IPS DF 4.7 (cell line): Measurements from ENCODE around the gene PTTG1IP2.

Source experiments
- DNase-seq: peaks from one replicate; pipeline ENCODE4 v3.0.0-alpha.2; 2013; ENCODE audit warnings: low spot score; ENCODE audit errors: extremely low read depth

Gene PTTG1IP2

DNA sequence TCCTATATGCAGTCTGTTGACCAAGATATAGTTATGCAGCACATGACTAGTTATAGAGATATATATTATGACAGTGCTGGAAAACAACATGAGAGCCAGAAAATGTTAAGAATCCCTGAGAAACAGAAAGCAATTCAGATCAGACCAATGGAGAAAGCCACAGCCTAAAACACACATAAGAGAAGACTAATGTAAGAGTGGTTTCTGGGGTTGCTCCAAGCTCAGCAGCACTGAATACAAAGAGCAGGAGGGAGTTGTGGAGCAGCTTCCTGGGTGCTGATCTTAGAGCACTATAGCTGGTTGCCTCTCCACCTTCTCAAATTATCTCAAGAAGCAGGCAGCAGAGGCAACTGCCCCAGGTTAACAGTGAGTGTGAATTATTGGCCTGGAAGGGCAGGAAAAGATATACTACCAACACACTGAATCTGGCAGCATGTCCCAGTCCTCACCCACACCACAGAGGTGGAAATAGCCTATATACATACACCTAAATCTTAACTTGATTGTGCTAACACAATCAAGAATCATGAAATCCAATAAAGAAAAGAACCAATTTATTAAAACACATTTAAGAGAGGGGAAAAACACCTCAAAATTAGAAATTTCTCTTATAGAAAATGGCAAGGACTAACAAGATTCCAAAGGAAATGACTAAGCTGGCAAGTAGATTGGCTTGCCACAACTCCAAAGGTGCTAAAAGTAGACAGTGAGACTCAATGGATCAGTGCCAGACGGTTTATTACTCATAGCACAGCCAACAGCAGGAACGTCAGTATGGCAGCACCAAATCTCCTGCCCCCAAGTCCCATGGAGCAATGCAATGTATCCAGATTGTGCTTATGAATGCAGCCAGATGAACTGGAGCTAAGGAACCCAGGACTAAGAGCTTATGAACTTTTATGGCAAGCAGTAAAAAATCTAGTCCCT lies 5.1 kb downstream of the PTTG1IP2 start:
- no peak for DNase-seq

DNA sequence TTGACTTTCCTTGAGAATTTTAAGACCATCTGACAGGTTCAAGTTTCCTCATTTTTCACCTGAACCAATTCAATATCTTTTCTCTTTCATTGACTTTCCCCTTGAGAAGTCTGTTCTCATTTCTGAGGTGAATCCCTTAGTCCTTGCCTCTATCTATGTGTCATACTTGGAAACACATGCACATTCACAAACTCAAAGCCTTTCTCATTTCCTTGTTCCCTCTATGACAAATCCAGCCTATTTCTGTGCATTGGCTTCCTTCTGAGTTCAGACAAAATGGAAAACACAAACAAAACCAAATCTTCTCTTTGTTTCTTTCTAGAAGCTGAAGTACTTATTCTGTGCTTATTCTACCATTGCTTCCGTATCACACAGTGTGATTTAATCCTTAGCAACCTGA lies 13.8 kb downstream of the PTTG1IP2 start:
- DNase-seq, result no peak

- DNase-seq, result no peak
These were observed 15.3 kb downstream of the PTTG1IP2 start for GRCh38 chr7:90484706-90485105.

DNA sequence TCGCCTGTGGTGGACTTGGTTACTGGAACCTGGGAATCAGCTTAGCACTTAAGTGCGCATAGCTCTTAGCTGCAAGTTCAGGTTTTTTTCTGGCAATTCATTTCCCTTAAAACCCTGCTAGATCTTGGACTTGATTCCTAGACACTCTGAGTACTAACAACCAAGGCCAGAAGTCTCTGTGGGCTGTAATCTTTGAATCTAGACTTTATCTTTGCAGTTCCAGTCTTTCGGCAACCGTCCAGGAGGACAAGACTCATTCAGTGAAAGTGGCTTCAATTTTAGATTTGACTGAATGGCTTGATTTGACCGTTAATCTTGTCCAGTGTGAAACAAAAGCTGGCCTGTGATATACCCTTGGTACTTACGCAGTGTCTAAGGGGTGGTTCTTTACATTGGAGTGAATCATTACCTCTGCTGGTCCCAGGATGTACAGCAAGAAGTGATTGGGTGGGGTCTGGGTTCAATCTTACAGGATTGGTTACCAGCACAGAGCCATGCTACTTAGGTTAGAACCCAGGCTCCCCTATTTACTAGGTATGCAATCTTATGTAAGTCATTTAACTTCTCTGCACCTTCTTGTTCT lies 16.4 kb downstream of the PTTG1IP2 start:
- no peak for DNase-seq

- no peak for DNase-seq
These were observed 18.4 kb downstream of the PTTG1IP2 start for GRCh38 chr7:90487808-90488207.

- no peak for DNase-seq
These were observed 18.8 kb downstream of the PTTG1IP2 start for GRCh38 chr7:90488220-90488619.

- no peak for DNase-seq
These were observed 22.8 kb downstream of the PTTG1IP2 start for GRCh38 chr7:90492250-90492649.

- DNase-seq, result no peak
These were observed 25.8 kb downstream of the PTTG1IP2 start for GRCh38 chr7:90495241-90495640.

DNA sequence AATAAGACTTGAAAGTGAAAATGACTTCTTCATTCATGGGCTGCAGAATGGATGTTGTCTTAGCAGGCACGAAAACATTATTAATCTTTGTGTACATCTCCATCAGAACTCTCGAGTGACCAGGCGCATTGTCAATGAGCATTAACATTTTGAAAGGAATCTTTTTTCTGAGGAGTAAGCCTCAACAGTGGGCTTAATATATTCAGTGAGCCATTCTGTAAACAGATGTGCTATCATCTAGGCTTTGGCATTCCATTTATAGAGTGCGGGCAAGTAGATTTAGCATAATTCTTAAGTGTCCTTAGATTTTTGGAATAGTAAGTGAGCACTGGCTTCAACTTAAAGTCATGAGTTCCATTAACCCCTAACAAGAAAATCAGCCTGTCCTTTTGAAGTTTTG lies 33.1 kb downstream of the PTTG1IP2 start:
- DNase-seq, result no peak

DNA sequence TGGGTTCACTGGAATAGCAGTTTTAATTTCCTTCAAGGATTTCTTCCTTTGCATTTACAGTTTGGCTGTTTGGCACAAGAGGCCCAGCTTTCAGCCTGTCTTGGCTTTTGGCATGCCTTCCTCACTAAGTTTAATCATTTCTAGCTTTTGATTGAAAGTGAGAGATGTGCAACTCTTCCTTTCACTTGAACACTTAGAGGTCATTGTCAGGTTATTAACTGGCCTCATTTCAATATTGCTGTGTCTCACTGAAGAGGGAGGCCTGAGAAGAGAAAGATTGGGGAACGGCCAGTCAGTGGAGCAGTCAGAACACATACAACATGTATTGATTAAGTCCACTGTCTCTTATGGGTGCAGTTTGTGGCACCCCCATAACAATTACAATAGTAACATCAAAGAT lies 33.9 kb downstream of the PTTG1IP2 start:
- DNase-seq, result no peak

- no peak for DNase-seq
These were observed 38.3 kb downstream of the PTTG1IP2 start for GRCh38 chr7:90507692-90508091.

DNA sequence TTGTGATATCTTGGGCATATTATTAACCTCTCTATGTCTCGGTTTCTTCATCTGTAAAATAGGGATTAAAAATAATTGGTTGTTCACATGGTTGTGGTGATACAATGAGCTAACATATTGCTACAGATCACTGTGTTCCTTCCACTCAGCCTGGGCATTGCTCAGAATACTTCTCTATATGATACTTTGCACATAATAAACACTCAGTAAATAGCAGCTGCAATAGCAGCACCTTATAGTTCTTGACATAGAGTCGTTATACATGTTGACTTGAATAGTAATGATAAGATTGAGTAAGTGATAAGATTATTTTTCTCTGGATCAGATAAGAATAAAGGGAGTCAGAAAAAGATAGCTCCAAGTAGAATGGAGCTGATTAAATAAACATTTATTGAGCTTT lies 42.3 kb downstream of the PTTG1IP2 start:
- no peak for DNase-seq

DNA sequence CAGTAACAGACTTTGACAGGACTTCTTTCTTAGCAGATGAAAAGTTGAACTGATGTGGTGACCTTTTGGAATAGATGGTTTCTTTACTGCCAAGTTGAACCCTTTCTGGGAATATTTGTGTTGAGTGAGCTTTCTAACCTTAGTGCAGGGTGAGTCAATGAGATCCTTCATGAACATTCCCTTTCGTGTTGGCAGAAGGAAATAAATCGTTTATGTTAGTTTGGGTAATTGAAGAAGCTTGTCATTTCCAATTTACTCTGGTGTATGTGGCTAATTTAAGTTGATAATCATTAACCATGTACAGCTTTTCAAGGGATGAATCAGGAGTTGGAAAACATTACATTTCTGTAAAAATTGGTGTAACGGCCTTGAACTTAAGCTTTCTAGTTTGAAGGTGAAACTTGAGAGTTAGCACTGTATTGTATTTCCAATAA lies 43.4 kb downstream of the PTTG1IP2 start:
- DNase-seq, result no peak

- DNase-seq, result no peak
These were observed 46.8 kb downstream of the PTTG1IP2 start for GRCh38 chr7:90516257-90516656.

- no peak for DNase-seq
These were observed 49.2 kb downstream of the PTTG1IP2 start for GRCh38 chr7:90518630-90519029.

GRCh38 chr7:90520484-90520883 lies 51.0 kb downstream of the PTTG1IP2 start:
- no peak for DNase-seq

- DNase-seq, result no peak
These were observed 60.8 kb downstream of the PTTG1IP2 start for GRCh38 chr7:90530263-90530662.

DNA sequence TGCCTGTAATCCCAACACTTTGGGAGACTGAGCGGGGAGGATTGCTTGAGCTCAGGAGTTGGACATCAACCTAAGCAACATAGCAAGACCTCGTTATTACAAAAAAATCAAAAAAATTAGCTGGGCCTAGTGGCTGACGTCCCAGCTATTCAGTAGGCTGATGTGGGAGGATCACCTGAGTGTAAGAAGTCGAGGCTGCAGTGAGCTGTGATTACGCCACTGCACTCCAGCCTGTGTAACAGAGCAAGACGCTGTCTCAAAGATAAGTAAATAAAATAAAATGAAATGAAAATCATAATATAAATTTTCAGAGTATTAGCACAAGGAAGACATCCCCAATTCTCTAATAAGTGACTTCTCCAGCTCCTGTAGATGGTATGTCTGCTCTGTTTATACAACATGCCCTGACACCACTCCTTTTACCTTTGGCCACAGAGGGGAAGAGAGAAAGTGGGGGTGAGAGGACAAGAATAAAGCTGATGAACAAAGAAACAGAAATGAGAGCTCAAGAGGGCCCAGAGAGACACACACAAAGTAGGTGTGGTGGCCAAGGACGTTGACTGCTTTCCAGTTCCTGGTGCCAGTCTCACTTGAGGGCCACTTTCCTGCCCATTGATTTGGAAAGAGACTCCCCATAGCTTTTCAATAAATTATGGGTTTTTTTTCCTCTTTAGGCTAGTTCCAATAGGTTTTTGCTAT lies 62.9 kb downstream of the PTTG1IP2 start:
- DNase-seq, result no peak

DNA sequence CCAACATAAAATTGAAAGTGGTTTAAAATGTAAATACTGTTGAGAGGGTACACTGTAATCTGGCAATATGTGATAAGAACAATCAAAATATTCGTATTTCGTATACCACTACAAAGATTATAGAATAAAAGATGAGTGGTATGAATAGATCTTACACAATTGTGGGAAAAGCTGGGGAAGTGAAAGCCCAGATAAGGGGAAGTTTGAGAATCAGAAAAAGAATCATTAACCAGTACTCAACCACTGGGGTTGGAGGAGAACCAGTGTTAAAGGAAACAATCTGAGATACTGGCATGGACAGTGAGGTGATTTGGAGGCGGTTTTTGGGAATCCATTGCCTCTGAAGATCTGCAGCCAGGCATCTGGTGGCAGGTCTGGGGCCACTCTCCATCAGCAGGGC lies 67.0 kb downstream of the PTTG1IP2 start:
- no peak for DNase-seq

- no peak for DNase-seq
These were observed 69.0 kb downstream of the PTTG1IP2 start for GRCh38 chr7:90538405-90538804.

GRCh38 chr7:90540406-90540805 lies 71.0 kb downstream of the PTTG1IP2 start:
- DNase-seq, result no peak

DNA sequence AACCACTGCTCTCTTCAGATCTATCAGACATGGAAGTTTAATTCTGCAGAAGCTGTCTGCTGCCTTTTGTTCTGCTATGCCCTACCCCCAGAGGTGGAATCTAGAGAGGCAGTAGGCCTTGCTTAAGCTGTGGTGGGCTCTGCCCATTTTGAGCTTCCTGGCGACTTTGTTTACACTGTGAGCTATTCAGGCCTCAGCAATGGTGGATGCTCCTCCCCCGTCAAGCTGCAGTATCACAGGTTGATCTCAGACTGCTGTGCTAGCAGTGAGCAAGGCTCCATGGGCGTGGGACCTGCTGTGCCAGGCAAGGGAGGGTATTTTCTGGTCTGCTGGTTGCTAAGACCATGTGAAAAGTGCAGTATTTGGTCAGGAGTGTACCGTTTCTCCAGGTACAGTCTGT lies 81.6 kb downstream of the PTTG1IP2 start:
- no peak for DNase-seq
